NT2/D1 (cell line): ENCODE measurements around the gene TRPV4.
A peak's percentile ranks its signal among the peaks of the same experiment; 100 is the strongest.

Source experiments
- DNase-seq: peaks from one replicate; pipeline ENCODE4 v3.0.0-alpha.2; 2011; ENCODE audit warnings: low read depth, low spot score
- H3K27me3 ChIP-seq: 2 replicates; pipeline ENCODE4 v1.6.0; 2011; ENCODE audit warnings: mild to moderate bottlenecking; ENCODE audit not compliant: insufficient read length, insufficient read depth
- H3K36me3 ChIP-seq: 2 replicates; pipeline ENCODE4 v1.6.1; 2011; ENCODE audit warnings: mild to moderate bottlenecking, low read length, mixed read lengths; ENCODE audit not compliant: insufficient read depth, insufficient read length
- H3K4me1 ChIP-seq: 2 replicates; pipeline ENCODE4 v1.5.1; 2011; ENCODE audit not compliant: insufficient read depth, insufficient read length
- H3K4me3 ChIP-seq: 2 replicates; pipeline ENCODE4 v1.5.1; 2011; ENCODE audit warnings: low read depth; ENCODE audit not compliant: insufficient read length
- H3K9ac ChIP-seq: 2 replicates; pipeline ENCODE4 v1.6.0; 2011; ENCODE audit warnings: low read depth; ENCODE audit not compliant: insufficient read length
- H3K9me3 ChIP-seq: 2 replicates; pipeline ENCODE4 v1.5.1; 2011; ENCODE audit warnings: mild to moderate bottlenecking, low read length; ENCODE audit not compliant: insufficient read depth
- SUZ12 ChIP-seq: IDR thresholded peaks from 2 replicates; pipeline ENCODE4 v1.6.1; 2011; ENCODE audit not compliant: insufficient read length, insufficient read depth; ENCODE audit errors: extremely low read depth
- YY1 ChIP-seq: IDR thresholded peaks from 2 replicates; pipeline ENCODE4 v1.6.1; 2011; ENCODE audit not compliant: insufficient read length, insufficient read depth
- ZNF274 ChIP-seq: IDR thresholded peaks from 2 replicates; pipeline ENCODE4 v1.6.1; 2011; ENCODE audit warnings: mild to moderate bottlenecking, low read depth, low read length

The TRPV4 gene

DNA sequence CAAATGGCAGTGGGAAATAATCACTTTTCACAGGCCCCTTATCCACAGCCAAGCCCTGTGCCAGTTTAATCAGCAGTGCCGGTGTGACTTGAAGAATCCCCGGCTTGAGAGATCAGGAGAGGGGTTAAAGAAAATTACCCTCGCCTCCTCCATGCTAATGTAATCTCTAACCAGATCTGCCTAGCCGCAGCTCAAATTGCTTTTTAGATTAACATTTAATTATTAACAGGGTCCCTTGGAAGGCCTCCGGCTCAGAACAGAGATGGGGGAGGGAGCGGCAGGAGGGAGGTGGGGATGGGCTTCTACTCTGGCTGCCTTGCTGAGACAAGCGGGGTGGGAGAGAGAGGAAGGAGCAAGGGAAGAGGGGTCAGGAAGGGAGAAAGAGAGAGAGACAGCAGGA is 95.6 kb downstream of the TRPV4 start:
- H3K4me3 ChIP-seq, result no peak overlapping the region
- no peaks in the 10 kb centered on the region for H3K27me3 ChIP-seq
- no peak overlapping the region for H3K9ac ChIP-seq
- no peak for TF ChIP-seq SUZ12
- TF ChIP-seq YY1, result no peak
- no peak for TF ChIP-seq ZNF274
- peaks cover 13% of the 10 kb centered on the region for H3K4me1 ChIP-seq
- no peak for DNase-seq
- H3K36me3 ChIP-seq, result no peaks in the 10 kb centered on the region
- H3K9me3 ChIP-seq, result no peaks in the 10 kb centered on the region

DNA sequence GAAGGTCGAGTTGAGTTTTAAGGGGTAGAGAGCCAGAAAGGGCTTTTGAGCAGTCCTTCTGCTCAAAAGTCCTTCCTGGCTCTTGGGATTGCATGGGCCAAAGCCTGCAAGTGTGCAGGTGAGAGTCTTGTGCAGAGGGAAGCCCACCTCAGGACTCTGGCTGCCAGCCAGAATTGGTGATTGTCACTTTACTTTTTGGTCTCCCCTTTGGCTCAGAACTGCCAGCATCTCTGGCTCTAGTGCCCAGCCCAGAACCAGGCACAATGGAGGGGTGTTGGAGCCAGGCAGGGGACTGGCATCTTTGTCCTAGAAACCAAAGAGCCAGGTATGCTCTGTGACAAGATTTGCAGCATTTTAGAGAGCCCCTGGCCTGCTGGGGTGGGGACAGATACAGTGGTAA is 96.1 kb downstream of the TRPV4 start:
- Histone ChIP-seq H3K9me3 (no peaks in the 10 kb centered on the region), H3K27me3 (no peaks in the 10 kb centered on the region), H3K36me3 (no peaks in the 10 kb centered on the region), H3K4me1 (peaks cover 13% of the 10 kb centered on the region), H3K4me3 (no peak overlapping the region), H3K9ac (no peak overlapping the region)
- no peak for DNase-seq
- TF ChIP-seq SUZ12, result no peak

DNA sequence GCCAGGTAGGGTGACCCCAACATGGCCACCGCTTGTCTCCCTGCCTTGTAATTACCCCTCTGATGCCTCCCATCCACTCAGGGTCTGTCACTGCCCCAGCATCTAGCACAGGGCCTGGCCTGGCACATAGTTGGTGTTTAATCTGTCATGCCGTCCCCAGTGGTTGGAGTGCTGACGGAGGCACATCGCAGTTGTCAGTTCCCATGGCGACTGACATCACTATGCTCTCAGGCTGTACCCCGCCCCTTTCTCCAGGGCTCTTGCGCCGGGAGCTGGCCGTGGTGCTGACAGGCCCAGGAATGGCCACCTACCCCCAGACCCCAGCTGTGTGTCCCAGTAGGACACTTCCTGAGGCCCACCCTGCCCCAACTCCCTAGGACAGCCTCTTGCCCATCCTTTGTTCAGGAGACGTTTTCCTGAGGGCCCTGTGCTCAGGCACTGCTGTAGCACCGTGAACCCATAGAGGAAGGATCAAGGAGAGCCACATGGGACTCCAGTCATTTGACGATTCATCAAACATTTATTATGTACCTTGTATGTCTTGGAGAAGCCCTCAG is 96.6 kb downstream of the TRPV4 start:
- H3K4me3 ChIP-seq, result no peak overlapping the region
- no peaks in the 10 kb centered on the region for H3K9me3 ChIP-seq
- peaks cover 11% of the 10 kb centered on the region for H3K4me1 ChIP-seq
- DNase-seq, result peak; percentile 82
- H3K27me3 ChIP-seq, result no peaks in the 10 kb centered on the region
- TF ChIP-seq YY1, result no peak
- TF ChIP-seq ZNF274, result no peak
- TF ChIP-seq SUZ12, result no peak
- H3K9ac ChIP-seq, result no peak overlapping the region
- H3K36me3 ChIP-seq, result no peaks in the 10 kb centered on the region

DNA sequence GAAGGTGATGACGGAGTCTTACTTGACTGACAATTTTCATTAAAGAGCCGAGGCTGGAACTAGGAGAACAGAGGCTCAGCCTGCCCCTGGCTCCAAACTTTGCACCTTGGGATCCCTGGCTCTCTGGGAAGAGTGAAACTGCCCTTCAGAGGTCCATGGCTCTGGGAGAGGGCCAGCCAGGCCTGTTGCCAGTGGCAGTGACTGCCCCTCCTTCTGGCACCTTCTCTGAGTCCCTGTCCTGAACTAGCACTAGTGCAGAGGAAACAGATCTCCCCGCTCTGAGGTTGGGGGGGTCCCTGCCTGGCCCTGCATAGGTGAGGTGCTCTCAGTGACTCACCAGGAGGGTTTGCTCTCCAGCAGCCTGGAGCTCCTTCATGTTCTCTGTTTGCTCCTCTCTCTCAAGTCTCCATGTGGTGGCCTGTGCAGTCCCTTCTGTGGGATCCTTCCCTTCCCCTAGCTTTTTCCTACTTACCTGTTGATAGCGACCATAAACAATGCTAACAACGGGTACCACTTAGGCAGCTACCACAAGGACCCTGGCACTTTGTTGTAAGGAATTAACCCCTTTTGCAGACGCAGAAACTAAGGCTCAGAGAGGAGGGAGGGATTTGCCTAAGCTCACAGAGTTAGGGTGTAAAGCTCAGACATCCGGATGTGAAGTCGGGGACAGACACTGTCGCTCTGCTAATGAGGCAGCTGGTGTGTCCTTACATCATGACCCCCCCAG is 97.2 kb downstream of the TRPV4 start:
- TF ChIP-seq SUZ12 (no peak), ZNF274 (no peak), YY1 (no peak)
- H3K27me3 ChIP-seq, result no peaks in the 10 kb centered on the region
- peaks cover 11% of the 10 kb centered on the region for H3K4me1 ChIP-seq
- no peaks in the 10 kb centered on the region for H3K9me3 ChIP-seq
- no peaks in the 10 kb centered on the region for H3K36me3 ChIP-seq
- DNase-seq, result no peak
- no peak overlapping the region for H3K4me3 ChIP-seq
- no peak overlapping the region for H3K9ac ChIP-seq

DNA sequence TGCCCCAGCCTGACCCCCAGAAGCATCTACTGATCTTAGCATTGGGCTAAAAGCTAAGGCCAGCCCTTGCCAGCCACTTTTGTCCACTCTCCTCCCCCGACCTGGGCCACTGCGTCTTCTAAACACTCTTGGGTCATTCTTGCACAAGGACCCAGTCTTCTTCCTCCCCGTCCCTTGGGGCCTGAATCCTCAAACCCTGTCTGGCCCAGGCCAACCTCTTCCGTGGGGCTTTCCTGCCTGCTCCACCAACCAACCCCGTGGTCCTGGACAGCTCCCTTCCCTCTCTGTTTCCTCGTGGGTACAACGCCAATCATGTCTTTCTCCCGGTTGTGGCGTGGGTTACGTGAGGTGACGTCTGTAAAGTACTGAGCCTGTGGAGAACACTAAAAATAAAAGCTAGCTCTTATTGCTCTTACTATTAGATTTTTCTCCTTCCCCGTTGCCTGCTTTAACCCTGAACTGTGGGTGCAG is 98.1 kb downstream of the TRPV4 start:
- H3K4me3 ChIP-seq, result no peak overlapping the region
- H3K36me3 ChIP-seq, result no peaks in the 10 kb centered on the region
- no peaks in the 10 kb centered on the region for H3K9me3 ChIP-seq
- DNase-seq, result no peak
- H3K27me3 ChIP-seq, result no peaks in the 10 kb centered on the region
- no peak for TF ChIP-seq YY1
- no peak for TF ChIP-seq ZNF274
- no peak for TF ChIP-seq SUZ12
- H3K9ac ChIP-seq, result no peak overlapping the region
- peaks cover 11% of the 10 kb centered on the region for H3K4me1 ChIP-seq

DNA sequence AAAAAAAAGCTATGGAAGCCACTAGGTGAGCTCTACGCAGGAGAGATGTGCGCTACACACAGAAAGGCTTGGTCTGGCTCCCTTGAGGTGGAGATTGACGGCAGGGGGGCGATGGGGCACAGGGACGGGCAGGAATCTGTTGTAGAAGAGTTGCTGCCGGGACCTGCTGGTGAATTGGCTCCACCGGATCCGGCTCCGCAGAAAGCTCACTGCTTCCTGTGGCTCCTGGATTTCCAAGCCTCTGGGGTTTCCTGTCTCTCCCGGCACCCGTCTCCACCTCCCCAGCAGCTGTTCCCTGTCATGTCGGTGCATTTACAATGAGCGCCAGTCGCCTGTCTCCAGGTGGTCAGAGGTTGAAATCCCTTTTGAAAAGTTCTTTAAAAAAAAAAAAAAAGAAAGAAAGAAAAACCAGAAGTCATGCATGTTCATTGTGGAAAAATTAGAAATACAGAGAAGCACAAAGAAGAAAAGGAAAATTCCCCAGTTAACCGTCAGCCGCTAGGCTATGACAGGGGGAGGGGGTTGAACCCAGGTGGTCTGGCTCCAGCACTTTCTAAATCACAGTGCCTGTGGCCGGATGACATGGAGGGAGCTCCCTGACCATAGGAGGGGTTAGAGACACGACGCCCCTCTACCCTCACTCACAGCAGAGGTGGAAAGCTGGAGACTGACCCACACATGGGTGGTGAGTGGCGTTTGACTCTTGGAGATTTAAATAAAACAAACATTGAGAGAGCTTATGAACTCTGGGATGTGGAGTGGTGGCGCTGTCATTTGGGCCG is 98.8 kb downstream of the TRPV4 start:
- H3K36me3 ChIP-seq, result no peaks in the 10 kb centered on the region
- H3K4me1 ChIP-seq, result peaks cover 7% of the 10 kb centered on the region
- TF ChIP-seq ZNF274, result no peak
- no peak for TF ChIP-seq SUZ12
- no peak for TF ChIP-seq YY1
- DNase-seq, result peak; percentile 51
- H3K9me3 ChIP-seq, result no peaks in the 10 kb centered on the region
- no peaks in the 10 kb centered on the region for H3K27me3 ChIP-seq
- no peak overlapping the region for H3K9ac ChIP-seq
- no peak overlapping the region for H3K4me3 ChIP-seq
